Loucy (cell line): ENCODE data around the gene RFT1.

ENCODE experiments used
- EZH2phosphoT487 ChIP-seq: fragments of 200-600 bp; IDR thresholded peaks from 2 replicates; pipeline ENCODE4 v1.6.1; 2018; ENCODE audit warnings: antibody characterized with exemption, mild to moderate bottlenecking, moderate library complexity, borderline replicate concordance
- TF ChIP-seq, protein P1 (sequence below): fragments of 200-600 bp; sonication (generic); conservative IDR thresholded peaks from 2 replicates; pipeline ENCODE4 v1.5.1; 2014; ENCODE audit warnings: mild to moderate bottlenecking, antibody characterized with exemption, low read length

DNA sequence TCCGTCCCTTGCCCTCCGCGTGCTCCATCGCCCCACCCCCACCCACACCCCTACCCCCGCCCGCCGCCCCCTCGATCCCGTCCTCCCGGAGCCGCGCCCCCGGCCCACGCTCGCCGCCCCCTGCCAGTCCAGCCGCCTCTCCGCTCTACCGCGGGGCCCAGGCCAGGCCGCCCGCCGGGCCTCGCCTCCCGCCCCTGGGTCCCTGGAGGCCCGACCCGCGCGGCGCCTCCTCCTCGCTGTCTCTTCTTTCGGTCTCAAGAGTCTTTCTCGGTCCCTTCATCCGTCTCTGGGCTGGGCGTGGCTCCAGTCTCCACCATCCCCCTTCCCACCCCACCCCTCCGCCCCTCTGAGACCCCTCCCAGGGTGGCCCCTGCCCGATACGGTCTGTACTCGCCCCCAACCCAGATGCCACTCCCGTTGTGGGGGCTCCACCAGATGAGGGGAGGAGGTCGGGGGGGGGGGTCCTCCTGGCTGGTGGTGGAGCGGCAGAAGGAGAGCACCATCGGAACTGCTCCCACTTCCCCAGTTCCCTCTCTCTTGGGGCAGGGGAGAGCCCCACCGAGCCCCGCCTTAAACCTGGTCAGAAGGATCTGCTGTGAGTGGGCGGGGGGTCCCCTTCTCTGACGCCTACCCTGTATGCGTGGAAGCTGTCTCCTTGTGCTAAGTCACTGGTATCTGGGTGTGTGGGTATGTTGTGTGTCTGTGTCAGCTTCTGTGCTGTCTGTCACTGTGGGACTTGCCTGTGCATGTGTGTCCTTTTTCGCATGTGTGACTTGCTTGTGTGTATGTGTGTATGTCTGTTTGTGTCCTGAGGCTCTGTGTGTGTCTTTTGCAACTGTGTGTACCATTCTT is 31.8 kb upstream of the RFT1 start:
- TF ChIP-seq, protein P1, sequence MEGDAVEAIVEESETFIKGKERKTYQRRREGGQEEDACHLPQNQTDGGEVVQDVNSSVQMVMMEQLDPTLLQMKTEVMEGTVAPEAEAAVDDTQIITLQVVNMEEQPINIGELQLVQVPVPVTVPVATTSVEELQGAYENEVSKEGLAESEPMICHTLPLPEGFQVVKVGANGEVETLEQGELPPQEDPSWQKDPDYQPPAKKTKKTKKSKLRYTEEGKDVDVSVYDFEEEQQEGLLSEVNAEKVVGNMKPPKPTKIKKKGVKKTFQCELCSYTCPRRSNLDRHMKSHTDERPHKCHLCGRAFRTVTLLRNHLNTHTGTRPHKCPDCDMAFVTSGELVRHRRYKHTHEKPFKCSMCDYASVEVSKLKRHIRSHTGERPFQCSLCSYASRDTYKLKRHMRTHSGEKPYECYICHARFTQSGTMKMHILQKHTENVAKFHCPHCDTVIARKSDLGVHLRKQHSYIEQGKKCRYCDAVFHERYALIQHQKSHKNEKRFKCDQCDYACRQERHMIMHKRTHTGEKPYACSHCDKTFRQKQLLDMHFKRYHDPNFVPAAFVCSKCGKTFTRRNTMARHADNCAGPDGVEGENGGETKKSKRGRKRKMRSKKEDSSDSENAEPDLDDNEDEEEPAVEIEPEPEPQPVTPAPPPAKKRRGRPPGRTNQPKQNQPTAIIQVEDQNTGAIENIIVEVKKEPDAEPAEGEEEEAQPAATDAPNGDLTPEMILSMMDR = no peak
- no peak for TF ChIP-seq EZH2phosphoT487
